IMR-90 (cell line): ENCODE measurements around the gene UXS1. TPM values are rescaled to one million over a fixed set of nuclear protein-coding genes. Genes with fewer than 3 reads are reported as not detected.

Experiments used
- ATAC-seq: fragments of 200-7000 bp; cut with Tn5 transposase; 2 replicates; pipeline ENCODE4 v1.9.1; 2020; ENCODE audit warnings: low read depth, mild to moderate bottlenecking, moderate library complexity
- BruUV-seq: library from RNA; stranded (reverse); fragments of 400-500 nt; replicated peaks from 2 replicates; lab custom pipeline; 2021; lab: Mats Ljungman, UMichigan
- CTCF ChIA-PET: fragments of 300-600 bp; formaldehyde crosslinking; extraction: SDS; loops from one replicate; lab custom pipeline; 2021; ENCODE audit warnings: antibody characterized with exemption; lab: Yijun Ruan, JAX
- POLR2A ChIA-PET: fragments of 300-600 bp; sonication (Branson Sonifier 250); formaldehyde crosslinking; loops from one replicate; lab custom pipeline; 2022; ENCODE audit warnings: antibody characterized with exemption; ENCODE audit not compliant: unreplicated experiment; lab: Charles Lee
- DNase-seq: peaks from one replicate; pipeline ENCODE4 v3.0.0; 2013
- H2AFZ ChIP-seq: replicated peaks from 2 replicates; pipeline ENCODE3; 2013; ENCODE audit warnings: low read length, mild to moderate bottlenecking; ENCODE audit not compliant: poor library complexity
- H2AK5ac ChIP-seq: 2 replicates; pipeline ENCODE4 v1.6.1; 2013; ENCODE audit warnings: low read depth, low read length, inconsistent platforms
- H2AK9ac ChIP-seq: replicated peaks from 2 replicates; pipeline ENCODE3; 2013; ENCODE audit warnings: mild to moderate bottlenecking, low read depth, low read length, moderate library complexity; ENCODE audit not compliant: poor library complexity
- H2BK120ac ChIP-seq: 2 replicates; pipeline ENCODE4 v1.6.1; 2013; ENCODE audit warnings: low read depth, low read length, inconsistent platforms
- H2BK15ac ChIP-seq: 3 replicates; pipeline ENCODE4 v1.6.1; 2013; ENCODE audit warnings: low read depth, low read length, inconsistent platforms
- H2BK20ac ChIP-seq: 2 replicates; pipeline ENCODE4 v1.6.1; 2013; ENCODE audit warnings: low read depth, mild to moderate bottlenecking, inconsistent platforms, low read length, moderate library complexity
- H2BK5ac ChIP-seq: 2 replicates; pipeline ENCODE4 v1.6.1; 2013; ENCODE audit warnings: mild to moderate bottlenecking, low read depth, low read length, inconsistent platforms; ENCODE audit not compliant: poor library complexity, severe bottlenecking
- H3K14ac ChIP-seq: replicated peaks from 2 replicates; pipeline ENCODE4 v1.6.1; 2013; ENCODE audit warnings: low read depth, low read length, inconsistent platforms
- H3K18ac ChIP-seq: 2 replicates; pipeline ENCODE4 v1.6.1; 2013; ENCODE audit warnings: low read depth, low read length, control low read depth
- H3K23ac ChIP-seq: 2 replicates; pipeline ENCODE4 v1.6.1; 2013; ENCODE audit warnings: low read depth, low read length, inconsistent platforms
- H3K27ac ChIP-seq: 2 replicates; pipeline ENCODE4 v1.5.1; 2013; ENCODE audit warnings: mild to moderate bottlenecking, control low read depth, low read length; ENCODE audit not compliant: insufficient read depth
- H3K27me3 ChIP-seq: 2 replicates; pipeline ENCODE4 v1.6.1; 2013; ENCODE audit warnings: low read length; ENCODE audit not compliant: control insufficient read depth, insufficient read depth
- H3K36me3 ChIP-seq: 2 replicates; pipeline ENCODE4 v1.6.1; 2013; ENCODE audit warnings: low read length, mixed read lengths; ENCODE audit not compliant: control insufficient read depth, insufficient read depth
- H3K4ac ChIP-seq: 2 replicates; pipeline ENCODE4 v1.6.1; 2013; ENCODE audit warnings: low read depth, low read length, inconsistent platforms
- H3K4me1 ChIP-seq: 2 replicates; pipeline ENCODE4 v1.6.1; 2013; ENCODE audit warnings: low read length, mixed read lengths; ENCODE audit not compliant: control insufficient read depth, insufficient read depth
- H3K4me2 ChIP-seq: 2 replicates; pipeline ENCODE4 v1.6.1; 2013; ENCODE audit warnings: low read depth, mild to moderate bottlenecking, control low read depth, low read length, moderate library complexity
- H3K4me3 ChIP-seq: 2 replicates; pipeline ENCODE4 v1.5.1; 2013; ENCODE audit warnings: low read depth, mild to moderate bottlenecking, control low read depth, low read length, moderate library complexity; ENCODE audit not compliant: insufficient read depth
- H3K56ac ChIP-seq: 2 replicates; pipeline ENCODE4 v1.6.1; 2013; ENCODE audit warnings: low read length, inconsistent platforms; ENCODE audit not compliant: insufficient read depth; ENCODE audit errors: extremely low read depth
- H3K79me1 ChIP-seq, 2 experiments: 2 replicates each; pipeline ENCODE4 v1.6.1; 2013; ENCODE audit warnings: low read length in 2 of 2, inconsistent platforms in 1 of 2, low read depth in 1 of 2
- H3K9ac ChIP-seq: 2 replicates; pipeline ENCODE4 v1.6.1; 2013; ENCODE audit warnings: low read depth, low read length, control low read depth
- H3K9me1 ChIP-seq: 2 replicates; pipeline ENCODE4 v1.6.1; 2013; ENCODE audit warnings: low read length, inconsistent platforms; ENCODE audit not compliant: insufficient read depth
- H3K9me3 ChIP-seq: 2 replicates; pipeline ENCODE4 v1.6.1; 2013; ENCODE audit warnings: low read length; ENCODE audit not compliant: control insufficient read depth, insufficient read depth
- H4K20me1 ChIP-seq: 2 replicates; pipeline ENCODE4 v1.6.1; 2013; ENCODE audit warnings: low read length, inconsistent platforms; ENCODE audit not compliant: insufficient read depth
- H4K5ac ChIP-seq: 2 replicates; pipeline ENCODE4 v1.6.1; 2013; ENCODE audit warnings: mild to moderate bottlenecking, low read depth, low read length, control low read depth
- H4K8ac ChIP-seq, 2 experiments: 2 replicates each; pipeline ENCODE4 v1.6.1; 2013; ENCODE audit warnings: low read depth in 2 of 2, low read length in 2 of 2, control low read depth in 1 of 2, inconsistent platforms in 1 of 2
- H4K91ac ChIP-seq: 2 replicates; pipeline ENCODE4 v1.6.1; 2013; ENCODE audit warnings: low read depth, low read length, inconsistent platforms; ENCODE audit not compliant: insufficient read depth
- BHLHE40 ChIP-seq: fragments of 150-350 bp; IDR thresholded peaks from 2 replicates; pipeline ENCODE4 v1.6.1; 2016; ENCODE audit warnings: mild to moderate bottlenecking, low read depth, low read length
- CEBPB ChIP-seq: IDR thresholded peaks from 2 replicates; pipeline ENCODE4 v1.6.1; 2012; ENCODE audit warnings: low read depth, low read length, improper control_type of control experiment
- CHD1 ChIP-seq: IDR thresholded peaks from 2 replicates; pipeline ENCODE4 v1.6.1; 2012; ENCODE audit warnings: low read depth, low read length, improper control_type of control experiment
- CTCF ChIP-seq: conservative IDR thresholded peaks from 2 replicates; pipeline ENCODE4 v1.5.1; 2012; ENCODE audit warnings: mild to moderate bottlenecking, low read depth, low read length, improper control_type of control experiment
- ELK1 ChIP-seq: fragments of 150-350 bp; IDR thresholded peaks from 2 replicates; pipeline ENCODE4 v1.6.1; 2016; ENCODE audit warnings: low read depth, mild to moderate bottlenecking, low read length, moderate library complexity, borderline replicate concordance
- FOS ChIP-seq: fragments of 150-350 bp; IDR thresholded peaks from 2 replicates; pipeline ENCODE4 v1.6.1; 2016; ENCODE audit warnings: low read depth, low read length
- MAFK ChIP-seq: IDR thresholded peaks from 2 replicates; pipeline ENCODE4 v1.6.1; 2012; ENCODE audit warnings: low read depth, low read length, improper control_type of control experiment
- MAZ ChIP-seq: IDR thresholded peaks from 2 replicates; pipeline ENCODE4 v1.6.1; 2012; ENCODE audit warnings: low read depth, mild to moderate bottlenecking, low read length, improper control_type of control experiment, moderate library complexity, borderline replicate concordance
- MXI1 ChIP-seq: IDR thresholded peaks from 2 replicates; pipeline ENCODE4 v1.6.1; 2012; ENCODE audit warnings: low read depth, mild to moderate bottlenecking, low read length, moderate library complexity, borderline replicate concordance
- NFE2L2 ChIP-seq: fragments of 150-350 bp; IDR thresholded peaks from 2 replicates; pipeline ENCODE4 v1.6.1; 2016; ENCODE audit warnings: low read depth, mild to moderate bottlenecking, low read length
- POLR2A ChIP-seq: IDR thresholded peaks from 2 replicates; pipeline ENCODE4 v1.6.1; 2012; ENCODE audit warnings: mild to moderate bottlenecking, low read depth, low read length
- RAD21 ChIP-seq: IDR thresholded peaks from 2 replicates; pipeline ENCODE4 v1.6.1; 2012; ENCODE audit warnings: low read length, improper control_type of control experiment
- RCOR1 ChIP-seq: IDR thresholded peaks from 2 replicates; pipeline ENCODE4 v1.6.1; 2012; ENCODE audit warnings: mild to moderate bottlenecking, low read length, improper control_type of control experiment; ENCODE audit not compliant: insufficient replicate concordance
- RFX5 ChIP-seq: IDR thresholded peaks from 2 replicates; pipeline ENCODE4 v1.8.0; 2012; ENCODE audit warnings: low read depth, mild to moderate bottlenecking, low read length, moderate library complexity
- SMC3 ChIP-seq: fragments of 150-350 bp; IDR thresholded peaks from 2 replicates; pipeline ENCODE4 v1.6.1; 2016; ENCODE audit warnings: low read depth, mild to moderate bottlenecking, antibody characterized with exemption, low read length, moderate library complexity
- USF2 ChIP-seq: fragments of 150-350 bp; IDR thresholded peaks from 2 replicates; pipeline ENCODE4 v1.6.1; 2017; ENCODE audit warnings: mild to moderate bottlenecking, antibody characterized with exemption, low read length, low read depth
- WGBS, 2 experiments: methylation state at CpG; one replicate each; pipeline versions ENCODE4 v1.1.5 to v1.1.7; 2013; ENCODE audit warnings: missing lambda C conversion rate in 2 of 2; ENCODE audit not compliant: insufficient read length in 1 of 2; ENCODE audit errors: extremely low coverage in 2 of 2; 5-methylcytosine and 5-hydroxymethylcytosine counted together
- dilution Hi-C: fragments of 300-500 bp; cut with HindIII; formaldehyde crosslinking; loops from one replicate; pipeline ENCODE4 v1.14.3; 2018; ENCODE audit warnings: low sequenced_read_pairs; ENCODE audit not compliant: unreplicated experiment
- in situ Hi-C: fragments of 300-500 bp; cut with MboI; formaldehyde crosslinking; loops from 3 replicates; pipeline ENCODE4 v1.14.3; 2019; ENCODE audit warnings: low sequenced_read_pairs, inconsistent platforms, mixed read lengths
- intact Hi-C: fragments of 100-400 bp; cut with micrococcal nuclease; formaldehyde crosslinking; loops from 2 replicates; pipeline ENCODE4 v1.10.0; 2022
- polyA plus RNA-seq, 3 experiments: library from polyadenylated mRNA; depleted of rRNA; stranded (reverse); fragments of >200 nt; gene quantifications; 2 replicates each; pipeline ENCODE4 v1.2.3, GENCODE V29; 2012; ENCODE audit warnings: low replicate concordance in 1 of 3
- total RNA-seq: library from RNA; depleted of rRNA; stranded (reverse); fragments of >200 nt; gene quantifications from 2 replicates; pipeline ENCODE4 v1.2.3, GENCODE V29; 2012

The UXS1 gene
- total and polyA plus RNA-seq, 2 of the 4 experiments (the other 2 are of a cell fraction) = 33.7 to 54.3 TPM

- H3K27ac ChIP-seq = no peak overlapping the region
- WGBS, 2 experiments = 100% methylated on average over 2 of the region's 5 CpGs; no CpG with 5 or more reads in 1 of the 2 experiments
- H3K79me1 ChIP-seq = peaks cover 6 to 17% of the 10 kb centered on the region in 2 experiments; a peak in 3 of 4 replicates
- no peaks in the 10 kb centered on the region for H3K9me3 ChIP-seq
- ChIA-PET CTCF (no interaction called here), POLR2A (no interaction called here)
- H2AFZ ChIP-seq = no peak overlapping the region
- H2BK5ac ChIP-seq = no peak overlapping the region
- in situ Hi-C loops (no loop called here), intact Hi-C loops (no loop called here), dilution Hi-C loops (no loop called here)
- H3K4me3 ChIP-seq = no peak overlapping the region
- DNase-seq (no peak), ATAC-seq (no peak)
- peaks cover 4% of the 10 kb centered on the region; the same call in 1 of the 2 replicates for H3K9me1 ChIP-seq
- no peak overlapping the region for H2BK15ac ChIP-seq
- no peak overlapping the region for H2BK120ac ChIP-seq
- TF ChIP-seq BHLHE40 (no peak), CEBPB (no peak), SMC3 (no peak), CHD1 (no peak), POLR2A (no peak), MAZ (no peak), MXI1 (no peak), RFX5 (no peak), ELK1 (no peak), NFE2L2 (no peak), USF2 (no peak), FOS (no peak), RCOR1 (no peak), MAFK (no peak), RAD21 (no peak), CTCF (no peak)
- H3K14ac ChIP-seq = no peak overlapping the region
- no peak overlapping the region for H3K9ac ChIP-seq
- no peaks in the 10 kb centered on the region for H3K4me1 ChIP-seq
- no peaks in the 10 kb centered on the region for H3K27me3 ChIP-seq
- H4K8ac ChIP-seq = no peak overlapping the region
- no peak overlapping the region for H3K23ac ChIP-seq
- H2AK5ac ChIP-seq = no peak overlapping the region
- H3K18ac ChIP-seq = no peak overlapping the region
- no peak overlapping the region for H2BK20ac ChIP-seq
- H3K4me2 ChIP-seq = no peak overlapping the region
- H2AK9ac ChIP-seq = no peak overlapping the region
- no TSS peak for BruUV-seq
- peaks cover 19% of the 10 kb centered on the region for H4K20me1 ChIP-seq
- no peak overlapping the region for H4K5ac ChIP-seq
- H4K91ac ChIP-seq = no peak overlapping the region
- H3K56ac ChIP-seq = no peak overlapping the region
- H3K4ac ChIP-seq = no peak overlapping the region
- no peaks in the 10 kb centered on the region for H3K36me3 ChIP-seq
These were observed 27.0 kb downstream of the UXS1 start for GRCh38 chr2:106167067-106167466.
